GM12875 (cell line): Measurements from ENCODE around the gene CSNK1G1.
A peak's percentile ranks its signal among the peaks of the same experiment; 100 is the strongest.

ENCODE experiments used
- H3K4me3 ChIP-seq: one replicate; pipeline ENCODE4 v1.5.1; 2011; ENCODE audit warnings: low read depth, low read length, control low read depth
- CTCF ChIP-seq: IDR thresholded peaks from 2 replicates; pipeline ENCODE4 v1.5.1; 2011; ENCODE audit warnings: low read depth, mild to moderate bottlenecking, control low read depth, inconsistent platforms, low read length, moderate library complexity, borderline replicate concordance; ENCODE audit not compliant: insufficient read depth

CSNK1G1 gene

GRCh38 chr15:64151727-64152506, 204.1 kb downstream of the CSNK1G1 start, which contains the start of gene SNX22:
Gene SNX22 (plus strand): TSS chr15:64151731. CDS start chr15:64151776, 45 bp downstream.
- no peak for TF ChIP-seq CTCF
- H3K4me3 ChIP-seq: peak within 1 kb of the TSS; percentile 97

- TF ChIP-seq CTCF: no peak
- H3K4me3 ChIP-seq: no peak overlapping the region
Observed at GRCh38 chr15:64149893-64150578, 205.9 kb downstream of the CSNK1G1 start.

- no peak overlapping the region for H3K4me3 ChIP-seq
- peak; percentile 31; the same call in 1 of the 2 replicates for TF ChIP-seq CTCF
Observed at GRCh38 chr15:64149424-64149823, 206.5 kb downstream of the CSNK1G1 start.

GRCh38 chr15:64148581-64148980, 207.4 kb downstream of the CSNK1G1 start:
- no peak overlapping the region for H3K4me3 ChIP-seq
- TF ChIP-seq CTCF: no peak

GRCh38 chr15:64148168-64148567, 207.8 kb downstream of the CSNK1G1 start:
- H3K4me3 ChIP-seq: no peak overlapping the region
- no peak for TF ChIP-seq CTCF

- no peak overlapping the region for H3K4me3 ChIP-seq
Observed at GRCh38 chr15:64146885-64147681, 208.9 kb downstream of the CSNK1G1 start.

More at GRCh38 chr15:64146885-64147681, 208.9 kb downstream of the CSNK1G1 start:
- no peak for TF ChIP-seq CTCF
